Measurements from ENCODE around the gene CYP2W1. TPM values are rescaled to one million over a fixed set of nuclear protein-coding genes. Genes with fewer than 3 reads are reported as not detected.
A peak's percentile ranks its signal among the peaks of the same experiment; 100 is the strongest.

Gene CYP2W1
- total RNA-seq, 1 experiment from 2014 or later, result not detected

DNA sequence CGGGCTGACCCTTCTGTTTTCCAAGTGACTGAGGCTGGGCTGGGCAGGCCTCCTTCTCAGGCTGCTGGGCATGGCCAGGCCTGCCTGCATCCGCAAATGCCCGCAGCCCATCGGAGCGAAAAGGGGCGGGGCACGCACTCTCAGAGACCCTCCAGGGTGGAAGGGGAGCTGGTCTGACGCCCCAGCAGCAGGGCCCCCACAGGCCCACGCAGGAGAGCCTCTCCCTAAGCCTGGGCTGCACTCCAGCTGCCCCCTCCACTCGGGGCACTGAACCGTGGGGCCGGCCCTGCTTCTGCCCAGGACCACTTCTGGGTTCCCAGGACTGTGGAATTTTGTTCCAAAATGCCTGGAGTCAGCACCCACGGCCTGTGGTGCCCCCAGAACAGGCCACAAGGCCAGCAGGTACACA, 37.8 kb upstream of the CYP2W1 start:
- TSS peak; percentile 34 for BruUV-seq (replicated peaks)
- peak overlapping the region; percentile 87 for H3K4me2 ChIP-seq
- H3K4me3 ChIP-seq, result peak overlapping the region; percentile 45; the same call in 1 of the 2 replicates
- intact Hi-C loops (cut with micrococcal nuclease; ENCODE audit: unreplicated experiment), result loop anchor here (1.0 kb wide), 2 partner anchors 9 to 18 kb away; no protein-coding TSS in a partner anchor
- peaks cover 49% of the 10 kb centered on the region for H3F3A ChIP-seq (ENCODE audit: insufficient read depth, low read depth)
- peak overlapping the region; percentile 69 for H2AFZ ChIP-seq
- no peaks in the 10 kb centered on the region for H3K9me2 ChIP-seq (ENCODE audit: insufficient read depth)
- TF ChIP-seq, protein P1, sequence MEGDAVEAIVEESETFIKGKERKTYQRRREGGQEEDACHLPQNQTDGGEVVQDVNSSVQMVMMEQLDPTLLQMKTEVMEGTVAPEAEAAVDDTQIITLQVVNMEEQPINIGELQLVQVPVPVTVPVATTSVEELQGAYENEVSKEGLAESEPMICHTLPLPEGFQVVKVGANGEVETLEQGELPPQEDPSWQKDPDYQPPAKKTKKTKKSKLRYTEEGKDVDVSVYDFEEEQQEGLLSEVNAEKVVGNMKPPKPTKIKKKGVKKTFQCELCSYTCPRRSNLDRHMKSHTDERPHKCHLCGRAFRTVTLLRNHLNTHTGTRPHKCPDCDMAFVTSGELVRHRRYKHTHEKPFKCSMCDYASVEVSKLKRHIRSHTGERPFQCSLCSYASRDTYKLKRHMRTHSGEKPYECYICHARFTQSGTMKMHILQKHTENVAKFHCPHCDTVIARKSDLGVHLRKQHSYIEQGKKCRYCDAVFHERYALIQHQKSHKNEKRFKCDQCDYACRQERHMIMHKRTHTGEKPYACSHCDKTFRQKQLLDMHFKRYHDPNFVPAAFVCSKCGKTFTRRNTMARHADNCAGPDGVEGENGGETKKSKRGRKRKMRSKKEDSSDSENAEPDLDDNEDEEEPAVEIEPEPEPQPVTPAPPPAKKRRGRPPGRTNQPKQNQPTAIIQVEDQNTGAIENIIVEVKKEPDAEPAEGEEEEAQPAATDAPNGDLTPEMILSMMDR (conservative IDR thresholded peaks at IDR 0.05), result no peak
- TF ChIP-seq EZH2 (IDR thresholded peaks at IDR 0.05; ENCODE audit: low read depth), result no peak
- no peaks in the 10 kb centered on the region for H4K20me1 ChIP-seq (ENCODE audit: insufficient read depth)
- H3K4me1 ChIP-seq (replicated peaks; ENCODE audit: insufficient read depth), result peaks cover 55% of the 10 kb centered on the region
- H3K27me3 ChIP-seq (ENCODE audit: insufficient read depth, low read depth), result no peaks in the 10 kb centered on the region
- CTCF ChIA-PET, result no interaction called here
- 0 out of 2 replicates have a peak, but pooled peaks cover 3% of the 10 kb centered on the region for H3K9me3 ChIP-seq (ENCODE audit: insufficient read depth, low read depth)
- POLR2A ChIA-PET (ENCODE audit: unreplicated experiment), result interaction anchor here (0.6 kb wide), 2 partner anchors 22 to 114 kb away, joined by 3 read pairs; no protein-coding TSS in a partner anchor
- H3K27ac ChIP-seq, result peak overlapping the region; percentile 85
- H3K36me3 ChIP-seq (ENCODE audit: low read depth), result no peaks in the 10 kb centered on the region
- peaks cover 38% of the 10 kb centered on the region for H3K79me2 ChIP-seq (ENCODE audit: low read depth)
- peak in 1 of 2 experiments; percentile 63 for DNase-seq

- no peaks in the 10 kb centered on the region for H4K20me1 ChIP-seq (ENCODE audit: insufficient read depth)
- TF ChIP-seq EZH2 (IDR thresholded peaks at IDR 0.05; ENCODE audit: low read depth), result no peak
- TF ChIP-seq, protein P1 (conservative IDR thresholded peaks at IDR 0.05), result no peak
- H3K27ac ChIP-seq, result peak overlapping the region; percentile 94
- intact Hi-C loops (cut with micrococcal nuclease; ENCODE audit: unreplicated experiment), result loop anchor here (1.0 kb wide), 2 partner anchors 9 to 18 kb away; no protein-coding TSS in a partner anchor
- H3K36me3 ChIP-seq (ENCODE audit: low read depth), result no peaks in the 10 kb centered on the region
- no peaks in the 10 kb centered on the region for H3K9me2 ChIP-seq (ENCODE audit: insufficient read depth)
- peak; percentile 99 to 100 for DNase-seq
- BruUV-seq (replicated peaks), result no TSS peak
- H3K4me3 ChIP-seq, result peak overlapping the region; percentile 48; the same call in 1 of the 2 replicates
- 0 out of 2 replicates have a peak, but pooled peaks cover 3% of the 10 kb centered on the region for H3K9me3 ChIP-seq (ENCODE audit: insufficient read depth, low read depth)
- peak overlapping the region; percentile 69 for H2AFZ ChIP-seq
- H3K27me3 ChIP-seq (ENCODE audit: insufficient read depth, low read depth), result no peaks in the 10 kb centered on the region
- H3K4me2 ChIP-seq, result peak overlapping the region; percentile 87
- ChIA-PET CTCF (interaction anchor here (0.6 kb wide), 1 partner anchor 574 kb away, joined by 3 read pairs; no protein-coding TSS in a partner anchor), POLR2A (ENCODE audit: unreplicated experiment) (interaction anchor here (0.6 kb wide), 1 partner anchor 680 kb away, joined by 4 read pairs; no protein-coding TSS in a partner anchor)
- H3K4me1 ChIP-seq (replicated peaks; ENCODE audit: insufficient read depth), result peaks cover 61% of the 10 kb centered on the region
- peaks cover 39% of the 10 kb centered on the region for H3K79me2 ChIP-seq (ENCODE audit: low read depth)
- H3F3A ChIP-seq (ENCODE audit: insufficient read depth, low read depth), result peaks cover 49% of the 10 kb centered on the region
Observed at GRCh38 chr7:945556-946255, 37.3 kb upstream of the CYP2W1 start.

- peaks cover 45% of the 10 kb centered on the region for H3K79me2 ChIP-seq (ENCODE audit: low read depth)
- no peak overlapping the region for H2AFZ ChIP-seq
- ChIA-PET POLR2A (ENCODE audit: unreplicated experiment) (interaction anchor here (0.6 kb wide), 1 partner anchor 680 kb away, joined by 4 read pairs; no protein-coding TSS in a partner anchor), CTCF (interaction anchor here (0.6 kb wide), 1 partner anchor 573 kb away, joined by 3 read pairs; no protein-coding TSS in a partner anchor)
- no peaks in the 10 kb centered on the region for H3K27me3 ChIP-seq (ENCODE audit: insufficient read depth, low read depth)
- TF ChIP-seq, protein P1 (conservative IDR thresholded peaks at IDR 0.05), result no peak
- no peak for TF ChIP-seq EZH2 (IDR thresholded peaks at IDR 0.05; ENCODE audit: low read depth)
- no peaks in the 10 kb centered on the region for H3K9me2 ChIP-seq (ENCODE audit: insufficient read depth)
- H3K9me3 ChIP-seq (ENCODE audit: insufficient read depth, low read depth), result 0 out of 2 replicates have a peak, but pooled peaks cover 3% of the 10 kb centered on the region
- peaks cover 53% of the 10 kb centered on the region for H3F3A ChIP-seq (ENCODE audit: insufficient read depth, low read depth)
- DNase-seq, result no peak
- H3K27ac ChIP-seq, result peak overlapping the region; percentile 94
- BruUV-seq (replicated peaks), result TSS peak; percentile 46
- no peaks in the 10 kb centered on the region for H3K36me3 ChIP-seq (ENCODE audit: low read depth)
- H3K4me1 ChIP-seq (replicated peaks; ENCODE audit: insufficient read depth), result peaks cover 64% of the 10 kb centered on the region
- no peaks in the 10 kb centered on the region for H4K20me1 ChIP-seq (ENCODE audit: insufficient read depth)
- peak overlapping the region; percentile 48; the same call in 1 of the 2 replicates for H3K4me3 ChIP-seq
- H3K4me2 ChIP-seq, result peak overlapping the region; percentile 74
- intact Hi-C loops (cut with micrococcal nuclease; ENCODE audit: unreplicated experiment), result no loop called here
Observed at GRCh38 chr7:946256-946996, 36.6 kb upstream of the CYP2W1 start.

All from PC-9 (cell line).